NCI-H446 treated with DMSO at 0.1 percent for 48 hours (cell line): Measurements from ENCODE around the gene PPP4R1.

Experiments used
- DNase-seq: peaks from one replicate; lab custom pipeline; 2025; lab: John Stamatoyannopoulos, UW

The PPP4R1 gene

GRCh38 chr18:9587924-9588323, 26.4 kb downstream of the PPP4R1 start:
- DNase-seq, result no peak

- DNase-seq, result no peak
Measured at GRCh38 chr18:9586814-9587213, 27.5 kb downstream of the PPP4R1 start.

GRCh38 chr18:9581667-9582066, 32.7 kb downstream of the PPP4R1 start:
- no peak for DNase-seq

GRCh38 chr18:9578306-9578705, 36.1 kb downstream of the PPP4R1 start:
- no peak for DNase-seq

- no peak for DNase-seq
Measured at GRCh38 chr18:9577361-9577760, 37.0 kb downstream of the PPP4R1 start.

GRCh38 chr18:9575558-9575957, 38.8 kb downstream of the PPP4R1 start:
- DNase-seq, result no peak

GRCh38 chr18:9574473-9575115, 39.8 kb downstream of the PPP4R1 start:
- no peak for DNase-seq

GRCh38 chr18:9571546-9571945, 42.8 kb downstream of the PPP4R1 start:
- no peak for DNase-seq

GRCh38 chr18:9570255-9570654, 44.1 kb downstream of the PPP4R1 start:
- DNase-seq, result no peak

GRCh38 chr18:9569178-9569577, 45.2 kb downstream of the PPP4R1 start:
- DNase-seq, result no peak

- DNase-seq, result no peak
Measured at GRCh38 chr18:9568186-9568585, 46.2 kb downstream of the PPP4R1 start.

- DNase-seq, result no peak
Measured at GRCh38 chr18:9565407-9565806, 49.0 kb downstream of the PPP4R1 start.

GRCh38 chr18:9563331-9563730, 51.0 kb downstream of the PPP4R1 start:
- DNase-seq, result no peak

- DNase-seq, result no peak
Measured at GRCh38 chr18:9562584-9562983, 51.8 kb downstream of the PPP4R1 start.

GRCh38 chr18:9561759-9562158, 52.6 kb downstream of the PPP4R1 start:
- no peak for DNase-seq

- DNase-seq, result no peak
Measured at GRCh38 chr18:9559253-9559652, 55.1 kb downstream of the PPP4R1 start.

GRCh38 chr18:9558387-9559064, 55.8 kb downstream of the PPP4R1 start:
- DNase-seq, result no peak

GRCh38 chr18:9557250-9557943, 57.0 kb downstream of the PPP4R1 start:
- DNase-seq, result no peak

- no peak for DNase-seq
Measured at GRCh38 chr18:9552616-9553015, 61.7 kb downstream of the PPP4R1 start.

GRCh38 chr18:9552191-9552590, 62.2 kb downstream of the PPP4R1 start:
- DNase-seq, result no peak

GRCh38 chr18:9550429-9550828, 63.9 kb downstream of the PPP4R1 start:
- DNase-seq, result no peak

- no peak for DNase-seq
Measured at GRCh38 chr18:9549405-9549804, 65.0 kb downstream of the PPP4R1 start.

- no peak for DNase-seq
Measured at GRCh38 chr18:9547782-9548181, 66.6 kb downstream of the PPP4R1 start.
